Rectal smooth muscle tissue (tissue), 1 donor: ENCODE data around the gene MFSD12.

Experiments used
- H3K27ac ChIP-seq: one replicate; pipeline ENCODE4 v1.7.0; 2013; ENCODE audit warnings: low read depth, low read length, inconsistent platforms
- H3K27me3 ChIP-seq: one replicate; pipeline ENCODE4 v1.7.0; 2013; ENCODE audit warnings: low read length; ENCODE audit not compliant: control insufficient read depth, insufficient read depth
- H3K36me3 ChIP-seq: one replicate; pipeline ENCODE4 v1.7.0; 2013; ENCODE audit warnings: low read length; ENCODE audit not compliant: control insufficient read depth, insufficient read depth
- H3K4me1 ChIP-seq: one replicate; pipeline ENCODE4 v1.7.0; 2013; ENCODE audit warnings: low read length; ENCODE audit not compliant: control insufficient read depth, insufficient read depth
- H3K4me3 ChIP-seq: one replicate; pipeline ENCODE4 v1.7.0; 2013; ENCODE audit warnings: low read length
- H3K9ac ChIP-seq: one replicate; pipeline ENCODE4 v1.7.0; 2013; ENCODE audit warnings: low read length

The MFSD12 gene

GRCh38 chr19:3518255-3518654 is 39.1 kb downstream of the MFSD12 start:
- no peak overlapping the region for H3K9ac ChIP-seq
- H3K4me1 ChIP-seq: no peaks in the 10 kb centered on the region
- H3K27ac ChIP-seq: no peak overlapping the region
- H3K27me3 ChIP-seq: no peaks in the 10 kb centered on the region
- no peak overlapping the region for H3K4me3 ChIP-seq
- H3K36me3 ChIP-seq: peaks cover 6% of the 10 kb centered on the region

DNA sequence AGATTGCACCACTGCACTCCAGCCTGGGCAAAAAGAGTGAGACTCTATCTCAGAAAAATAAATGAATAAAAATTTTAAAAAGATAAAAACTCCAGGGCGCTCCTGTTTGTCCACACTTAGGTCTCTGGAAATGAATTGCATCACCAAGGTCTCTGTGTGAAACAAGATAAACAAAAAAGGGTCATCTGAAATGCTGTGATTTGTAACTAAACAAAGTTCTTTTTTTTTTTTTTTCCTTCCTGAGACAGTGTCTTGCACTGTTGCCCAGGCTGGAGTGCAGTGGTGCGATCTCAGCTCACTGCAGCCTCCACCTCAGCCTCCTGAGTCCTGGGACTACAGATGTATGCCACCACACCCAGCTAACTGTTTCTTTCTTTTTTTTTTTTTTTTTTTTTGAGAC is 39.7 kb downstream of the MFSD12 start:
- Histone ChIP-seq H3K36me3 (peaks cover 6% of the 10 kb centered on the region), H3K27ac (no peak overlapping the region), H3K27me3 (no peaks in the 10 kb centered on the region), H3K9ac (no peak overlapping the region), H3K4me3 (no peak overlapping the region), H3K4me1 (no peaks in the 10 kb centered on the region)

DNA sequence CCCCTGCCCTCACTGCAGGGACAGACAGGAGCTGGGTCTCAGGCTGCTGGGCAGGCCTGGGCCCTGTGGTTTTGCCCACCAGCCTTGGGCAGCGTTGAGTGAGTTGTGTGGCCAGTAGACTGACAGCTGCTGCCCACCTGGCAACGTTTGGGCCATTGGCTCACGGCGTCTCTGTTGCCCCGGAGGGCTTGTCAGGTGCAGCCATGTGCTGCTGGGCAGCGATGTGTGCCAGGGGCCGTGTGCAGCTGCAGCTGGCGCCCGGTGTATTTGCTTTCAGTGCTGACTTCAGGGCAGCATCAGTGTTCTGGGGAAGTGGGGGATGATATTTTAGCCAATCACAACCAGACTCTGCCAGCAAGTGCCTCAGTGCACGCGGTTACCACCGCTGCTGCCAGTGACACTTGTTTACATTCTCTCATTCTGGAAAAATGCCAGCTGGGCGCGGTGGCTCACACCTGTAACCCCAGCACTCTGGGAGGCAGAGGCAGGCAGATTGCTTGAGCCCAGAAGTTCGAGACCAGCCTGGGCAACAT is 40.6 kb downstream of the MFSD12 start:
- Histone ChIP-seq H3K9ac (no peak overlapping the region), H3K4me3 (no peak overlapping the region), H3K4me1 (no peaks in the 10 kb centered on the region), H3K36me3 (peaks cover 6% of the 10 kb centered on the region), H3K27me3 (no peaks in the 10 kb centered on the region), H3K27ac (no peak overlapping the region)

DNA sequence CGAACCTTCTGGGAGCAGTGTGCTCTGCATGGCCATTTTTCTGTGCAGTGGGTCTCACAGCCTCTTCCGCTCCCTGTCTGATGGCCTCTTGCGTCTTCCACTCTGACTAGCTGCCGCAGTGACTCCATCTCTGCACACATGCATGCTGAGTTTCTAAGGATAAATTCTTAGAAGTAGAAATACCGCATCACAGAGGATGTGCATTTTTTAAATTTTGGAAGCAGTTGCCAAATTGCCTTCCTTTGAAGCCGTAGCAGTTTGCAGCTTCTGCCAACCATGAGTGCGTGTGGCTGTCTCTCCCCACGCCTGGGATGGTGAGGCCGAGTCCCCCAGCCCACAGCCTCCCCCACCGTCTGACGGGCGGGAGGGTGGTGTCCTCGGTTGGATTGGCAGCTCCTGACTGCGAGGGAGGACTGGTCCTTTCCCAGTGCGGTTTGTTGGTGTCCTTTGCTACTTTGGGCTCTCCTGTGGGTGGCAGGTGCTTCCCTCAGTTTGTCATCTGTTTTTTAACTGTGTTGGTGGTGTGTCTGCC is 41.4 kb downstream of the MFSD12 start:
- H3K9ac ChIP-seq: no peak overlapping the region
- H3K4me1 ChIP-seq: no peaks in the 10 kb centered on the region
- no peak overlapping the region for H3K4me3 ChIP-seq
- H3K36me3 ChIP-seq: peaks cover 6% of the 10 kb centered on the region
- H3K27me3 ChIP-seq: no peaks in the 10 kb centered on the region
- no peak overlapping the region for H3K27ac ChIP-seq

DNA sequence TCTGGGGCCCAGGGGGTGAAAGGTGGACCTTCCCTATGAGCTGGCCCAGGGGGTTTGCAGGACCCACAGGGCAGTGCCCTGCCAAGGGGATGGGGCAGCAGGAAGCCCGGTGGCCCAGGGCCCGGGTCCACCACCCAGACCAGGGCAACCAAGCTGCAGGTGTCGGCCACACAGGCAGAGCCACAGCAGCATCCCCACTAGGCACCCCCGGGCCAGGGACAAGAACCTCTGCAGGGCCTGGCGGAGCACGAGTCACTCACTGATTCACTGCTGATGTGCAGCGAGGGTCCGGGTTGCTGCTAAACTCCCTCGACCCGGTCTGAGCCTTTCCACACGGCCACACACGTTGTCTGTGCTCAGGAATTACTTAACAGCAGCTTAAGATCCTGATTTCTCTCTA is 42.5 kb downstream of the MFSD12 start:
- Histone ChIP-seq H3K4me1 (no peaks in the 10 kb centered on the region), H3K9ac (no peak overlapping the region), H3K27ac (no peak overlapping the region), H3K36me3 (peaks cover 6% of the 10 kb centered on the region), H3K4me3 (no peak overlapping the region), H3K27me3 (no peaks in the 10 kb centered on the region)

DNA sequence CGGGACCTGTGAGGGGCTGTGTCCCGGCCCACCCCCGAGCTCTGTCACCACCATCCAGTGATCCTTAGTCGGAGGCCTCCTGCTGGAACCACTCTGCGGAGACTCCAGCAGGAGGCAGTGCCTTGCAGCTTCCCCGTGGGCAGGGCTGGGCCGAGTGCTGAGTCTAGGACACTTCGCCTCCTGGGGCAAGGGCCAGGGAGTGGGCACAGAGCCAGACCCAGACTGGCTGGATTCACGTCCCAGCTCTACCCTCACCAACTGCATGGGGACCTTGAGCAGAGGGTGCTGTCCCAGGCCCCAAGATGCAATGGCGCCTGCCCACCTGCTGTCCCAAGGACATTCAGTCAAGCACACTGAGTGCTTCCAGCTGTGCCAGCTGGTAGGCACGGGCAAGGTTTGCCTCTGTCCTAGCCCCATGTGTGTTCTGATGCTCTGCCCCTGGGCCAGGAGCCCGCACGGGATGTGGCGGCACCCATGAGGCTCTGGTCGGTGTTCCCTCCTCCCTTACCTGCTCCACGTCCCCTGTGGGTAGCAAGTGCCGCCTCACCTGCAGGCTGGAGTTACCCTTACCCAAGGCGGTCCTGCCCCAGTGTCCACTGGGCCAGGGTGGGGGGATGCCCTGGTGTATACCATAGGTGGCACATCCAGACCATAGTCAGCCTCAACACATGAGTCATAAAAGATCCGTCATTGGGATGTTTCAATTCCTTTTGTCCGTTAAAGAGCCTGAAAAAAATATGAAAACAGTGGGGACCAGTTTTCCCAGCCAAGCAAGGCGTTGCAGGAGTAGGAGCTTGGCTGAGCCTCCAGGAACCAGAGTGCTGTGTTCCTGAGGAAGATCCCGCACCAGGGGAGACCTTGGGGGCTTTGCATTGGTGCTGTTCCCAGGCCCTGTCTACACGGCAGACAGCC is 43.9 kb downstream of the MFSD12 start:
- Histone ChIP-seq H3K27ac (no peak overlapping the region), H3K36me3 (no peaks in the 10 kb centered on the region), H3K9ac (no peak overlapping the region), H3K4me3 (no peak overlapping the region), H3K27me3 (no peaks in the 10 kb centered on the region), H3K4me1 (no peaks in the 10 kb centered on the region)

GRCh38 chr19:3512562-3513228 is 44.7 kb downstream of the MFSD12 start:
- no peaks in the 10 kb centered on the region for H3K36me3 ChIP-seq
- H3K27ac ChIP-seq: no peak overlapping the region
- no peaks in the 10 kb centered on the region for H3K27me3 ChIP-seq
- H3K4me3 ChIP-seq: no peak overlapping the region
- H3K9ac ChIP-seq: no peak overlapping the region
- peaks cover 1% of the 10 kb centered on the region for H3K4me1 ChIP-seq

- Histone ChIP-seq H3K4me3 (no peak overlapping the region), H3K36me3 (no peaks in the 10 kb centered on the region), H3K27me3 (no peaks in the 10 kb centered on the region), H3K4me1 (peaks cover 4% of the 10 kb centered on the region), H3K9ac (no peak overlapping the region), H3K27ac (no peak overlapping the region)
Observed at GRCh38 chr19:3511506-3512251, 45.7 kb downstream of the MFSD12 start.

DNA sequence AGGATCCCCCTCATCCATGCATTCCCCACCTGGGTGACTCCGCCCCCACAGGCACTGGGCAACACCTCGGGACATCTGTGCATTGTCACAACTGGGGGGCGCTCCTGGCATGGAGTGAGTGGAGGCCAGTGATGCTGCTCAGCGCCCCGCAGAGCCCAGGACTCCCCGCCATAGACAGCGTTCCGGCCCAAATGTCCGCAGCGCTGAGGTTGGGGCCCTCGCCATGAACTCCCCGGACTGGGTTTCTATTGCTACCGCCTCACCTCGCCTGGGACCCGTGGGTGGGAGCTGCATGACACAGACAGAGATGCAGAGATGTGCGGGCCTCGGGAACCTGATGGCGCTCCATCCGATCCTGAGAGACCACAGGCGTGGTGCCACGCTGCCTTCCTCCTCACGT is 46.7 kb downstream of the MFSD12 start:
- Histone ChIP-seq H3K4me3 (no peak overlapping the region), H3K4me1 (peaks cover 4% of the 10 kb centered on the region), H3K36me3 (no peaks in the 10 kb centered on the region), H3K9ac (no peak overlapping the region), H3K27me3 (no peaks in the 10 kb centered on the region), H3K27ac (no peak overlapping the region)

DNA sequence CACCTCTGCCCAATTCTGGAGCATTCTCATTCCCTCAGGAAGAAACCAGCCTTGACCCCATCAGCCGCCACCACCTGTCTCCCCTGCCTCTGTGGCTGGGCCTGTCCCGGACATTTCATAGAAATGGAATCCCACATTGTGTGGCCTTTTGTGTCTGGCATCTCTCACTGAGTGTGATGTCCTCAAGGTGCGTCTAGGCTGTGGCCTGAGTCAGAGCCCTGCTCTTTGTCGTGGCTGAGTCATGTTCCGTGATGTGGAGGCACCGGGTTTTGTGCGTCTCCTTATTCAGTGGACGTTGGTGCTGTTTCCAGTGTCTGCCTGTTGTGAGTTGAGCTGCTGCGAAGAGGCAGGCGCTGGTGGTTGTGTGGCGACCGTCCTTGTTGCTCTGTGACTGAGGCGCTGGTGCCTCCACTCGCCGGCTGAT is 47.8 kb downstream of the MFSD12 start:
- no peaks in the 10 kb centered on the region for H3K36me3 ChIP-seq
- peaks cover 4% of the 10 kb centered on the region for H3K4me1 ChIP-seq
- H3K4me3 ChIP-seq: no peak overlapping the region

DNA sequence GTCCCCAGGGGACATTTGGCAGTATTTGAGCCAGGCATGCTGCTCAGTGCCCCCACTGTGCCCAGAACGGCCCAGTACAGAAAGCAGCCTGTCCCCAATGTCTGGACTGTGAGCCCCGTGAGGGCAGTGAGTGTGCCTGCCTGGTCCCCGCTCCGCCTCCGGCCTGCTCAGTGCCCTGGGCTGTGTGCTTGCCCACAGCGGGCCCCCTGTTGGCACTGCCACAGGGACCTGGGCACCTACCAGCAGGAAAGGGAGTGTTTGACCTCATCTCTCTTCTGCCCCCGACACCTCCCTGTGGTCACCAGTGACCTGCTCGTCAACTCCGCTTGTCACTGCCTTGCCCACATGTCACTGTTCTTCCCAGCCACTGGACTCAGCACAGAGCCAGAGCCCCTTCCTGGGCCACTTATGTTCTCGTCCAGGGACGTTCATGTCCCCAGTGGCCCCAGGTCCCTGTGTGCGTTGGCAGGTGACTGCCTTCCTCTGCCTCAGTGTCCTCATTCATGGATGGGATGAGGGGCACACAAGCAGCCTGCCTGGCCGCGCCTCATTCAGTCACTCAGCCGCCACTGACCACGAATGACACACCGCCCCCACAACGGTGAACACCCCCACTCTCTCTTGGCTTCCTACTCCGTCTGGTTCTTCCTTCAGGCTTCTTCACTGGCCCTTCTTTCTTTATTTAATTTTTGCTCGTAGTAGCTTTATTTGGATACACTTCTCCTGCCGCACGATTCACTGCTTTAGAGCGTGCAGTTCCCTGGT is 48.4 kb downstream of the MFSD12 start:
- H3K27me3 ChIP-seq: no peaks in the 10 kb centered on the region
- peaks cover 4% of the 10 kb centered on the region for H3K4me1 ChIP-seq
- H3K36me3 ChIP-seq: no peaks in the 10 kb centered on the region
- H3K27ac ChIP-seq: no peak overlapping the region
- no peak overlapping the region for H3K9ac ChIP-seq
- H3K4me3 ChIP-seq: no peak overlapping the region

More for the DNA sequence above, 47.8 kb downstream of the MFSD12 start:
- H3K27ac ChIP-seq: no peak overlapping the region
- H3K9ac ChIP-seq: no peak overlapping the region
- H3K27me3 ChIP-seq: no peaks in the 10 kb centered on the region
